Panc1 (cell line): ENCODE results near the gene FSHR. TPM values are rescaled to one million over a fixed set of nuclear protein-coding genes. Genes with fewer than 3 reads are reported as not detected.

ENCODE experiments used
- ATAC-seq: fragments of 200-7000 bp; cut with Tn5 transposase; 2 replicates; pipeline ENCODE4 v1.9.1; 2020; ENCODE audit warnings: mild to moderate bottlenecking, moderate library complexity
- BruUV-seq: library from RNA; stranded (reverse); fragments of 400-500 nt; replicated peaks from 2 replicates; lab custom pipeline; 2021; lab: Mats Ljungman, UMichigan
- CTCF ChIA-PET: fragments of 300-600 bp; sonication (Branson Sonifier 250); formaldehyde crosslinking; loops from one replicate; lab custom pipeline; 2022; ENCODE audit warnings: antibody characterized with exemption; lab: Charles Lee
- POLR2A ChIA-PET: fragments of 300-600 bp; sonication (Branson Sonifier 250); formaldehyde crosslinking; loops from one replicate; lab custom pipeline; 2022; ENCODE audit warnings: antibody characterized with exemption; lab: Charles Lee
- DNase-seq: peaks from one replicate; pipeline ENCODE4 v3.0.0-alpha.2; 2010; ENCODE audit warnings: low read depth, low spot score
- H3K27ac ChIP-seq: 2 replicates; pipeline ENCODE4 v1.5.1; 2011; ENCODE audit warnings: mild to moderate bottlenecking, low read length, inconsistent platforms
- H3K27me3 ChIP-seq: fragments of 200-500 bp; sonication (Bioruptor generic); 2 replicates; pipeline ENCODE4 v1.6.0; 2014; ENCODE audit warnings: low read length, inconsistent platforms; ENCODE audit not compliant: control insufficient read depth, insufficient read depth
- H3K36me3 ChIP-seq: fragments of 200-500 bp; sonication (Bioruptor generic); 2 replicates; pipeline ENCODE4 v1.5.1; 2014; ENCODE audit warnings: inconsistent platforms, mild to moderate bottlenecking, low read length, moderate library complexity; ENCODE audit not compliant: control insufficient read depth, insufficient read depth
- H3K4me1 ChIP-seq: 2 replicates; pipeline ENCODE4 v1.5.1; 2011; ENCODE audit warnings: inconsistent platforms, mild to moderate bottlenecking, low read length, moderate library complexity; ENCODE audit not compliant: control insufficient read depth, insufficient read depth
- H3K4me3 ChIP-seq, 2 experiments: 2 replicates each; pipeline ENCODE4 v1.5.1; 2011 to 2012; ENCODE audit warnings: low read depth in 2 of 2, low read length in 2 of 2, mild to moderate bottlenecking in 2 of 2, inconsistent platforms in 1 of 2, moderate library complexity in 1 of 2
- H3K9me3 ChIP-seq: fragments of 200-500 bp; sonication (Bioruptor generic); 2 replicates; pipeline ENCODE4 v1.5.1; 2014; ENCODE audit warnings: low read depth, mild to moderate bottlenecking, inconsistent platforms, low read length, moderate library complexity; ENCODE audit not compliant: control insufficient read depth, insufficient read depth
- POLR2AphosphoS5 ChIP-seq: IDR thresholded peaks from 2 replicates; pipeline ENCODE4 v1.6.1; 2012; ENCODE audit warnings: mild to moderate bottlenecking, low read depth, low read length, moderate library complexity
- REST ChIP-seq, 2 experiments: IDR thresholded peaks; 2 replicates each; pipeline ENCODE4 v1.6.1; 2011 to 2012; ENCODE audit warnings: low read depth in 2 of 2, control low read depth in 1 of 2, low read length in 1 of 2, mild to moderate bottlenecking in 1 of 2, moderate library complexity in 1 of 2; ENCODE audit not compliant: insufficient read depth in 1 of 2
- SIN3A ChIP-seq: IDR thresholded peaks from 2 replicates; pipeline ENCODE4 v1.6.1; 2012; ENCODE audit warnings: low read depth, mild to moderate bottlenecking, low read length, moderate library complexity, borderline replicate concordance; ENCODE audit not compliant: insufficient read depth
- TCF7L2 ChIP-seq: IDR thresholded peaks from 2 replicates; pipeline ENCODE4 v1.6.1; 2011; ENCODE audit warnings: mild to moderate bottlenecking, low read depth, low read length, inconsistent platforms
- in situ Hi-C: cut with HindIII; loops from 2 replicates; pipeline ENCODE4 v1.10.0; 2016; ENCODE audit warnings: low sequenced_read_pairs, low pct_unique_long_range_greater_than_20kb
- intact Hi-C: fragments of 100-400 bp; cut with micrococcal nuclease; formaldehyde crosslinking; loops from one replicate; pipeline ENCODE4 v1.10.0; 2022; ENCODE audit not compliant: unreplicated experiment
- total RNA-seq: library from RNA; stranded (reverse); gene quantifications from one replicate; pipeline ENCODE4 v1.2.1, GENCODE V29; 2021; ENCODE audit not compliant: unreplicated experiment
- TF ChIP-seq, protein P1 (sequence below): fragments of 450-650 bp; IDR thresholded peaks from 2 replicates; pipeline ENCODE4 v1.5.1; 2017; ENCODE audit warnings: mild to moderate bottlenecking

Gene FSHR
- total RNA-seq, 1 experiment from 2014 or later: not detected

DNA sequence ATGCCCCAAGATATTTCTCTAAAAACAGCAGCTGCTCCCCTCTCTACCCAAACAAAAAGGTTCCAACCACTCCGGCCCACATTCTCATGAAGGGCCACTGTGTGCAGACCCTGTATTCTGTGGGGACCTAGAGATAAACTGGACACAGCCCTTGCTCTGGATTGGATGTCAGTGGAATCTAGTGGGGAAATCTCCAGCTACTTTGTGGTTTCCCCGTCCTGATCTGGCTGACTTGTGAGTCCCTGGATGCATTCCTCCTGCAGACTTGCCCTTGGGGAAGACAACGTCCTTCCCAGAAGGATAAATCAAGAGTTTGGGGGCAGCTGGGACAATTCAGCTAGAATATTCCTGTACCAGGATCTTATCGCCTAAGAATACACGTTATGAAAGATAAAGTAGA is 151.1 kb downstream of the FSHR start:
- no peak for DNase-seq
- H3K4me1 ChIP-seq: no peaks in the 10 kb centered on the region
- no TSS peak for BruUV-seq
- no peaks in the 10 kb centered on the region for H3K27me3 ChIP-seq
- ChIA-PET CTCF (no interaction called here), POLR2A (no interaction called here)
- H3K27ac ChIP-seq: no peak overlapping the region
- in situ Hi-C loops (no loop called here), intact Hi-C loops (no loop called here)
- H3K4me3 ChIP-seq: no peak overlapping the region
- no peak for ATAC-seq
- H3K36me3 ChIP-seq: no peaks in the 10 kb centered on the region
- no peaks in the 10 kb centered on the region for H3K9me3 ChIP-seq
- no peak for TF ChIP-seq REST (IDR thresholded peaks at IDR 0.05; ENCODE audit: insufficient read depth in 1 of 2, low read depth in 2 of 2, low read length in 1 of 2)
- TF ChIP-seq, protein P1, sequence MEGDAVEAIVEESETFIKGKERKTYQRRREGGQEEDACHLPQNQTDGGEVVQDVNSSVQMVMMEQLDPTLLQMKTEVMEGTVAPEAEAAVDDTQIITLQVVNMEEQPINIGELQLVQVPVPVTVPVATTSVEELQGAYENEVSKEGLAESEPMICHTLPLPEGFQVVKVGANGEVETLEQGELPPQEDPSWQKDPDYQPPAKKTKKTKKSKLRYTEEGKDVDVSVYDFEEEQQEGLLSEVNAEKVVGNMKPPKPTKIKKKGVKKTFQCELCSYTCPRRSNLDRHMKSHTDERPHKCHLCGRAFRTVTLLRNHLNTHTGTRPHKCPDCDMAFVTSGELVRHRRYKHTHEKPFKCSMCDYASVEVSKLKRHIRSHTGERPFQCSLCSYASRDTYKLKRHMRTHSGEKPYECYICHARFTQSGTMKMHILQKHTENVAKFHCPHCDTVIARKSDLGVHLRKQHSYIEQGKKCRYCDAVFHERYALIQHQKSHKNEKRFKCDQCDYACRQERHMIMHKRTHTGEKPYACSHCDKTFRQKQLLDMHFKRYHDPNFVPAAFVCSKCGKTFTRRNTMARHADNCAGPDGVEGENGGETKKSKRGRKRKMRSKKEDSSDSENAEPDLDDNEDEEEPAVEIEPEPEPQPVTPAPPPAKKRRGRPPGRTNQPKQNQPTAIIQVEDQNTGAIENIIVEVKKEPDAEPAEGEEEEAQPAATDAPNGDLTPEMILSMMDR: no peak
- TF ChIP-seq TCF7L2: no peak
- TF ChIP-seq POLR2AphosphoS5: no peak
- TF ChIP-seq SIN3A: no peak

GRCh38 chr2:49002750-49003149 is 151.6 kb downstream of the FSHR start:
- BruUV-seq: no TSS peak
- intact Hi-C loops (no loop called here), in situ Hi-C loops (no loop called here)
- Histone ChIP-seq H3K36me3 (no peaks in the 10 kb centered on the region), H3K9me3 (no peaks in the 10 kb centered on the region), H3K27ac (no peak overlapping the region), H3K27me3 (no peaks in the 10 kb centered on the region), H3K4me1 (no peaks in the 10 kb centered on the region), H3K4me3 (no peak overlapping the region)
- DNase-seq: no peak
- ChIA-PET POLR2A (no interaction called here), CTCF (no interaction called here)
- TF ChIP-seq REST (IDR thresholded peaks at IDR 0.05; ENCODE audit: insufficient read depth in 1 of 2, low read depth in 2 of 2, low read length in 1 of 2): no peak
- TF ChIP-seq SIN3A: no peak
- TF ChIP-seq, protein P1: no peak
- TF ChIP-seq TCF7L2: no peak
- TF ChIP-seq POLR2AphosphoS5: no peak
- ATAC-seq: no peak
